ENCODE measurements around the gene L1TD1.
"Not testable (repeated sequence)": the region's sequence is repeated elsewhere in the genome, so short reads cannot be mapped to it uniquely, and the experiment has no call there.

The L1TD1 gene

GRCh38 chr1:62198069-62198780 lies 3.6 kb downstream of the L1TD1 start:
- DNase-seq (ENCODE audit: low read depth, low spot score), result no peak

GRCh38 chr1:62198781-62199125 lies 4.1 kb downstream of the L1TD1 start:
- DNase-seq (ENCODE audit: low read depth, low spot score), result no peak

- no peak for DNase-seq (ENCODE audit: low read depth, low spot score)
These were observed 12.5 kb downstream of the L1TD1 start for GRCh38 chr1:62207187-62207586.

- DNase-seq (ENCODE audit: low read depth, low spot score), result no peak
These were observed 13.4 kb downstream of the L1TD1 start for GRCh38 chr1:62208087-62208486.

GRCh38 chr1:62208970-62209369 lies 14.3 kb downstream of the L1TD1 start:
- no peak for DNase-seq (ENCODE audit: low read depth, low spot score)

- no peak for DNase-seq (ENCODE audit: low read depth, low spot score)
These were observed 15.4 kb downstream of the L1TD1 start for GRCh38 chr1:62209931-62210595.

GRCh38 chr1:62210960-62211359 lies 16.3 kb downstream of the L1TD1 start:
- no peak for DNase-seq (ENCODE audit: low read depth, low spot score)

- no peak for DNase-seq (ENCODE audit: low read depth, low spot score)
These were observed 17.8 kb downstream of the L1TD1 start for GRCh38 chr1:62212411-62212810.

GRCh38 chr1:62213075-62213914 lies 18.6 kb downstream of the L1TD1 start:
- no peak for DNase-seq (ENCODE audit: low read depth, low spot score)

- no peak for DNase-seq (ENCODE audit: low read depth, low spot score)
These were observed 24.0 kb downstream of the L1TD1 start for GRCh38 chr1:62218604-62219003.

- DNase-seq (ENCODE audit: low read depth, low spot score), result not testable (repeated sequence)
These were observed 25.8 kb downstream of the L1TD1 start for GRCh38 chr1:62220456-62220855.

- no peak for DNase-seq (ENCODE audit: low read depth, low spot score)
These were observed 26.5 kb downstream of the L1TD1 start for GRCh38 chr1:62221171-62221570.

GRCh38 chr1:62222321-62222720 lies 27.7 kb downstream of the L1TD1 start:
- DNase-seq (ENCODE audit: low read depth, low spot score), result no peak

- DNase-seq (ENCODE audit: low read depth, low spot score), result no peak
These were observed 29.5 kb downstream of the L1TD1 start for GRCh38 chr1:62224182-62224581.

GRCh38 chr1:62227496-62227895 lies 32.8 kb downstream of the L1TD1 start:
- DNase-seq (ENCODE audit: low read depth, low spot score), result no peak

- no peak for DNase-seq (ENCODE audit: low read depth, low spot score)
These were observed 33.7 kb downstream of the L1TD1 start for GRCh38 chr1:62228136-62228882.

GRCh38 chr1:62228883-62229187 lies 34.2 kb downstream of the L1TD1 start:
- DNase-seq (ENCODE audit: low read depth, low spot score), result peak; percentile 20

GRCh38 chr1:62229468-62229867 lies 34.8 kb downstream of the L1TD1 start:
- no peak for DNase-seq (ENCODE audit: low read depth, low spot score)

- no peak for DNase-seq (ENCODE audit: low read depth, low spot score)
These were observed 35.3 kb downstream of the L1TD1 start for GRCh38 chr1:62229932-62230331.

- no peak for DNase-seq (ENCODE audit: low read depth, low spot score)
These were observed 36.1 kb downstream of the L1TD1 start for GRCh38 chr1:62230718-62231117.

- DNase-seq (ENCODE audit: low read depth, low spot score), result no peak
These were observed 38.2 kb downstream of the L1TD1 start for GRCh38 chr1:62232871-62233278.

GRCh38 chr1:62233926-62234450 lies 39.3 kb downstream of the L1TD1 start:
- no peak for DNase-seq (ENCODE audit: low read depth, low spot score)

Data from smooth muscle cell of the brain vasculature (primary cell).